Ovary (tissue), 3 donors: ENCODE measurements around the gene CEP170.
"Not testable (repeated sequence)": the region's sequence is repeated elsewhere in the genome, so short reads cannot be mapped to it uniquely, and the experiment has no call there.

Experiments
- CTCF ChIP-seq, 3 donors: fragments of 450-650 bp in 2 of 3; fragments of 200-600 bp in 1 of 3; IDR thresholded peaks; one replicate each; pipeline versions ENCODE4 v1.5.1 to v1.8.0; 2016 to 2022; ENCODE audit warnings: antibody characterized with exemption in 3 of 3, mild to moderate bottlenecking in 1 of 3
- EP300 ChIP-seq: sonication (generic); formaldehyde crosslinking; IDR thresholded peaks from one replicate; pipeline ENCODE4 v1.6.1; 2017; ENCODE audit warnings: antibody characterized with exemption
- donor health status: DM: no; HTN: no; CAD: no.

- not testable (repeated sequence) for TF ChIP-seq CTCF (IDR thresholded peaks at IDR 0.05); EP300
These were observed 104.2 kb downstream of the CEP170 start for GRCh38 chr1:243150906-243151305.
